HS-27A (cell line): ENCODE measurements around the gene KRTAP6-3.

Experiments
- DNase-seq: peaks from one replicate; pipeline ENCODE4 v3.0.0-alpha.2; 2012; ENCODE audit warnings: low read depth, missing footprints

The KRTAP6-3 gene, protein sequence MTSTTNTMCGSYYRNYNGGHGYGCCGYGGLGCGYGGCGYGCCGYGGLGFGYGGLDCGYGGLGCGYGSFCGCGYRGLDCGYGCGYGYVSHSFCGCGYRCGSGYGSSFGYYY

DNA sequence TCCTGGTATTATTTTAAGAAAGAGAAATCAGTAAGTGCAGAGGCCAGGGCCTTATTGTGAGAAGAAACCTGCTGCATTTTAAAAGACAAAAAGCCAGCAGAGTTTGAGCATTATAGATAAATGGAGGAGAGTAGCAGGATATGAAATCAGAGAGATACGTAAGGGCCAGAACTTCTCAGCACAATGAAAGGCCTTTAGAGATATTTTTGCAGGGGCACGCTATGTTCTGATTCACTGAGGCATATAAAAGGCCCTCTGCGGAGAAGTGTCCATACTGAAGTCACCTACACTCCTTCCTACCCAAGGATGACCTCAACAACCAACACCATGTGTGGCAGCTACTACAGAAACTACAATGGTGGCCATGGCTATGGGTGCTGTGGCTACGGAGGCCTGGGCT, at the start of gene KRTAP6-3:
Gene KRTAP6-3, plus strand, starts transcription at position 301 of the 400 bp plus-strand sequence. Its CDS starts 6 bp downstream, at position 307.
- no peak for DNase-seq

DNA sequence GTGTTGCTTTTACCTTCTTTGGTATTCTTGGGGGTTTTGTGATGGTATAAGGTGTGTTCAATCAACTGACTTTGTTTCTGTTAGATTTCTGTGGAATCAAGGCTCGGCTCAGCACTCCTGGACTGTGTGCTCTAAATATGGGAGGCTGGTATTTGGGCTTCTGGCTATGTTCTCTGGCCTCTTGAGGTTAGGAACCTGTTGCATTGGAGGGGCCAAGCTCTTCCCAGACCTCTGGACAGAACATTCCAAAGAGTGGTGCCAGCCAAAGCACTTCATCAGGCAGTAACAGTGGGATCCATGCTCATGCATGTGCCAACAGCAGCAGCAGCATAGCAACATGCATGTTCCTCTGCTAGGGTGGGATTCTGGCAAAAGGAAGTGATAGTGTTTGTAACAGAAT, 39.5 kb upstream of the KRTAP6-3 start:
- no peak for DNase-seq

DNA sequence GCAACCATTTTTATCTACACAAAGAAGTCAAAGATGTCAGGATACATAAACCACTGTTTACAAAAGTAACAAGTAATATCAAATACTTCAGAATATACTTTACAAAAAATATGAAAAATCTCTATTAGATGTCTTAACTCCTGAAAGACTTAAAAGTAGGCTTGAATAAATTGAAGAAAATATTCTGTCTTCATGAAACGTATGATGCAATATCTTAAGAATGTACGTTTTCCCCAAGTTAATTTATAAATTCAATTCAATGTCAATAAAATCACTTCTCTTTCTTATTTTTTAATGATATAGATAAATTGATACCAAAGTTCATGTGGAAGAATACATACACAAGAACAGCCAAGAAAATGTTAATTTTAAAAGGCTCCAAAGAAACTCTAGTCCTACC, 37.1 kb upstream of the KRTAP6-3 start:
- DNase-seq = no peak

DNA sequence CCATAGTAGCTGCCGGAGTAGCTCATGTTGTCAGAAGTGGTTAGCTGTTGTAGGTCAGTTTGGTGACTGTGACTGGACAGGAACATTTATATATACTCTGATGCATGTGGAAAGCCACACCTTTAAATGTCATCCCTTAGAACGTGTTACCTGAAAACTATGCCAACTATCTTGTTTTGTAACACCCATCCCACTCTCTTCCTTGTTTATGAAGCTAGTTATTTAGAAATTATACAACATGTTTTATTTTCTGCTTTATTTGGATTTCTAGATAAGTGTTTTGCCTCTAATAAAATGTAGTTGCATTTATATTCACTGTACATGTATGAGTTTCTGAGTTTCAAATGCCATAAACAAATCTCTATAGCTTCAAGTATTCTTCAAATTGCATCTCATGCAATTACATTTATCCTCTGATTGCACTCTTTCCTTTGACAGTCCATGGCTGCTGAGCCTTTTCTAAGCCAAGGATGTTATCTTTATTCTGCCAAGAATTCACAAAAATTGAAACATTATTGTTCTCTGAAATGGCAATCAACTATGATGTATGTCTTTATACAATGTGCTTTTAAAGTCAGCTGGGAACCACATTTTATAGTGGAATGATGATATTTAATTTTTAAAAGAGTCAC, 30.9 kb upstream of the KRTAP6-3 start, which contains the start of gene KRTAP19-7:
Gene KRTAP19-7, minus strand, starts transcription at position 51 of the 632 bp plus-strand sequence. Its CDS starts 25 bp downstream, at position 26.
- no peak for DNase-seq

DNA sequence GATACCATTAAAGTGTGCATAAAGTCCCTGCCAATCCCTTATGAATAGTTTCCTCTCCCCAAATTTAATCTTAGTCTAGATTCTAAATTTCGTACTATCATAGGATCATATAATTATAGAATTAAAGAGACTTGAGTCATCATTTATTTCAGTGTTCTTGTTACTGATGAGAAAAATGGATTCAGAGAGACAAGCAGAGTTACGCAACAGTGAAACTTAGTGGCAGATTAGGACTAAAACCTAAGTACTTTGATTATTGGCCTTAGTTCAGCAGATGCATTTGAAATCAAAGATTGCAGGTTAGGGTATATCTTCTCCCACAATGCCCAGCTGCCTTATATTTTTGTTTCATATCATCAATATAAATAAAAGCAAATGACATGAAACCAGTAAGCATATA, 30.3 kb upstream of the KRTAP6-3 start:
- DNase-seq = no peak

DNA sequence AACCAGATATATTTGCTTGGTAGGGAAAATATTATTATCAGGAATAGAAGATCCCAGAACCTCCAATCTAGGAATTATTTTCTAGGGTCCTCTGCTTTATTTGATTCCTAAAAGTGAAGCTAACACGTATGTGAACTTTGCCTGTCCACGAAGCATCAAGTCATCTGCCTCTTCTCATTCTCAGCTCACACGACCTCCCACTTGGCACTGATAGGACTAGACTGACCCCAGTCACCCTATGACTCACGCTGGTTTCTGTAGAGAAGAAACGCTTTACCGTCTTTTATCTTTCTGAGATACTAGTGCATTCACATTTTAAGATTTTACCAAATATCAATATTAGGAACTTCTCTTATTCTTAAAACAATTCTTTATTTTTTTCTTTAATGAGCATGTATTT, 29.2 kb upstream of the KRTAP6-3 start:
- DNase-seq = no peak

DNA sequence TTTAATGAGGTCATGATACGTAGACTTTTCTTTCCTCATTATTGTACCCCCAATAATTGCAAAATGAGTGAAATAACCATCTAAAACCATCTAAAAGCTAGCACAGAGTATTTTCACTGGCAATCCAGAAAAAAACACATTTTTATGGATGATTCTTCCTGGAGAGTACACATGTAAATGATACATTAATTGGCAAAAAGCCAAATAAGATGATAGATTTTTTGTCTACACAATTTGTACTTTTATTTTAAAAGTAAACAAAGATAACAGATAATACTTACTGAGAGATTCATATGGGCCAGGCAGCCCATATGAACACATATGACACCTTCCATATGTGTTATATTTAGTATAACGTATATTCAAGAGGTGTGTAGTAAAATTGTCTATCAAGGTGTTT, 28.6 kb upstream of the KRTAP6-3 start:
- no peak for DNase-seq

DNA sequence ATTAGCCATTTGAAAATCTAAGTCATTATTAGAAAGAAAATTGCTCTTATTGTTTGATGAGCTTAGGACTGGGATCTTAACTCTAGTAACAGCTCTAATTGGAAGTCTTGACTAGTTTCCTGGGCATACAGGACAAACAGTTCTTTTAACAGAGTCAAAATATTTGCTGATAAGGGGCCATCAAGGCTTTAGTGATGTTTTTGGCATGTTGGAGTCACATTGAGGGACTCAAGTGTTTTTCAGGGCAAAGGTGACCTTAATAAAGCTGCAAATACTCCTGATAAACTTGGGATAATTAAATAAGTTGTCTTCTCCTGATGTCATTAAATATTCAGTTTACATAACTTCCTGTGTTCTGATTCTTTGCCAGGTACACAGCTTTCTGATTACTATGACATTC, 24.6 kb upstream of the KRTAP6-3 start:
- no peak for DNase-seq

DNA sequence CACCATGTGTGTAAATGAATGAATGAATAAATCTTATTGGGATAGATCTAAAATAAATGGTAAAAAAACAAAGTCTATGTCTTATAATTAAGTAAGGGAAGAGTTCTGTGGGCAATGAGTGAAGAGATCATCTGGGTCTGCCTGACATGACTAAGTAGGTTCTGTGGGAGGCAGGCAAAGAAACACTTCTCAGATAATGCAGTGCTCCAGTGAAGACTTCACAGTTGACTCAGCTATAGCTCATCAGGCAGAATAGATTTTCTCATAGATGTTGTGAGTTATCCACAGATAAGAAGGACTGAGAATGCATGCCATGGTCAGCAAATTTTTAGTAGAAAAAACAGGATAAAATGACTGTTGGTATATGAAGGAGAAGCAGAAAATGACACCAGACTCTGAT, 14.5 kb upstream of the KRTAP6-3 start:
- DNase-seq = no peak

DNA sequence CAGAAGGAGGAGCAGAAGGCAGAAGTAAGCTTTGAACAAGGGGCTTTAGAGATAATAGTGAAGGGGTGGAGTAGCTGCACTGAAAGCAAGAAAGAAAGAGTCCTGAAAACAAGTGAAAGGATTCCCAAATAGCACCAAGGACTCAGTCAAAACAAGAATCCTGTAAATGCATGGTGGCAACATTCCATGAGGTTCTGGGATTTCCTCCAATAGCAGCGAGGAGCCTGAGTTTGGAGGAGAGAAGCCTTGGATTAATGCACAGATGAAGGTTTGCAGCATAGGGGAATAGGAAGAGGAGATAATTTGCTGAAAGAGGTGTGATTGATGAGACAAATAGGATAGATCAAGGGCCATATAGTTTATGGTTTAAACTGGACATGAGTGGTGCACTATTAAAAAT, 12.9 kb upstream of the KRTAP6-3 start:
- DNase-seq = no peak

DNA sequence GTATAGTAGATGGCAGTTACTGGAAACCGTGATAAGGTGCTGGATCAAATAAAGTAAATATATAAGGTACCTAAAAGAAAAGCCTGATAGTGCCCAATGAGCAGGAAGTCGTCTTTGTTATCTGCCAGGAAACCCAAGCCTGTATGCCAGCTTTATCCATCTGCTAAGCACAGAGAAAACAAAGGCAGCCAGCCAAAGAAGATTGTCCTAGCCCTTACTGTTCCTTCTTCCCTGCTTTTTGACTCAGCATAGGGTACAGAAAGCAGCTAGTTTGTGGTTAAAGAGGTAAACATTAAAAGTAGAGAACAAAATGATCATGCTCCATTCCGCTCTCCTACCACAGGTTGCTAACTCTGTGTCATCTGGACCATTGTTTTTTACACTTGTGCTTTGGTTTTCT, 12.1 kb upstream of the KRTAP6-3 start:
- no peak for DNase-seq

DNA sequence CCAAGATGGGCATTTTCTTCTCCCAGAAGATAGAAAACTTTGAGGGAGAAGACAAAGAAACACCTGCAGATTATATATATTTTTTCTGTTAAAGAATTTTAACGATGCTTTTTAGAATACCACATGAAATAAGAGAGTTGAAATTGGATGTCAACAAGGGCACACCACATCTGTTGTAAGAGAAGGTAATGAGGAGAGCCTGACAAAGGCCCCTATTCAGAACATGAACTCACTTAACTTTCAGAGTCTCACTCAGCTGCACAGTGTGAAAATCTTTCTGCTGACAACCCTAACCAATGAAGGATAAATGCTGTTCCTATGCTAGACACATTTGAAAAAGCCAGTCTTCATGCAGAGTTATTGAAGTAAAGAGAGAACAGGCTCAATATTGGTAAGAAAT, 9.4 kb upstream of the KRTAP6-3 start:
- no peak for DNase-seq

DNA sequence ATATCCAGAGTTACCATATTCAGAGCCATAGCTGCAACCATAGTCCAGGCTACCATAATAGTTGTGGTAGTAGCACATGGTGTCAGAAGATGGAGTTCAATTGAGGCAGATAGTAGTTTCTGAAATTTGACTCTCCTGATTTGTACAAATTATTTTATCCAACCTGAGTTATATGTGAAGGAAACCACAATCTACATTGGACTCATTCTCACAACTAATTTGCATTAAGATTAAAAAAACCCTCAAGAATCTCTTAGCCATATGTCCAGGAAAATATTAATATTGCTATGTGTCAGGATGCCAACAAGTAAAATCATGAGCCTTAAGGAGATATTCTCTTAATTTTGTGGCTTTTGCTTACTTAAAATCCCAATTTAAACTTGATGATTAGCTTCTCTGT, 1.9 kb upstream of the KRTAP6-3 start, which contains the start of gene KRTAP22-2:
Gene KRTAP22-2, minus strand, starts transcription at position 101 of the 400 bp plus-strand sequence.
- DNase-seq = no peak

DNA sequence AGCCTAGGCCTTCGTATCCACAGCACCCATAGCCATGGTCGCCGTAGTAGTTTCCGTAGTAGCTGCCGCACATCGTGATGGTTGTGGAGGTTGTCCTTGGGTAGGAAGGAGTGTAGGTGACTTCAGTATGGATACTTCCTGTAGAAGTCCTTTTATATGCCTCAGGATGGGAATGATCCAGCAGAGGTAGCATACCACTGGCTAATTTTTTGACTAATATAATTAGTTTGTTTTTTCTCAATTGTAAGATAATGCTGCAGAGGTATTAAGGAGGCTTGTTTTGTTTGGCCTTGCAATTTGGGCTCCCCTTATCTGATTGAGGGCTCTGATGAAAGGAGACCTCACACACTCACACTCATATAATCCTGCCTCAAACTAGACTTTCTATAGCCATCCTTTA, 6.6 kb downstream of the KRTAP6-3 start, which contains the start of gene KRTAP6-2:
Gene KRTAP6-2, minus strand, starts transcription at position 101 of the 400 bp plus-strand sequence. Its CDS starts 28 bp downstream, at position 73.
- no peak for DNase-seq

DNA sequence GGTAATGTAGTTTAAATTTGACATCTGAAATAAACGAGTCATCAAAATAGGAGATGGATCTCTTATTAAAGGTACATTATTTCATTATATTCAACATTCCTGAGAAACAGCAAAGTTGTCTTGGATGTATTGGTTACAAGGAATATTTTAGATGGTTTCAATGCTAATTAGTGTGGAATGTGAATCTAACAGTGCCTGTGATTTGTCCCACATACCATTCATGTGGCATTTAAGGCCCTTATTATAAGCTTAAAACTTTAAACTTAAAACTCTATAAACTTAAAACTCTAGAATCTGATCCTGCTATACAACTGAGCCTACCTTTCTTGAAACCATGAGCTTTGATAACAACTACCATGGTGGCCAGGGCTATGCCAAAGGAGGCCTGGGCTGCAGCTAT, 8.5 kb downstream of the KRTAP6-3 start, which contains the start of gene KRTAP22-1:
Gene KRTAP22-1, plus strand, starts transcription at position 301 of the 400 bp plus-strand sequence.
- DNase-seq = no peak

DNA sequence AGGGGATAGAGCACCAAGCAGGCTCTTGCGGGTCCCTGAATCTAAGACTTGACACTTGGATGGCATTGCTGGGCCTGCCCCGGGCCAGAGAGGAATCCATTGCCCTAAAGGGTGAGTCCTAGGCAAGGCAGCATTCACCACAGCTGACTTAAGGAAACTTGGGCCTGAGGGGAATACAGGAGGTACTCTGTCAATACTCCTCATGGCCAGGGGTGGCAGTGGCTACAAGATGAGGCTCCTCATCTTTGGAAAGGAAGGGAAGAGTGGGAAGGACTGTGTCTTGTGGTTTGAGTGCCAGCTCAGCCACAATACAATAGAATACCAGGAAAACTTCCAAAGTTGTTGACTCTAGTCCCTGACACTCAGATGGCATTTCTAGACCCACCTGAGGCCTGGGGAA, 13.7 kb downstream of the KRTAP6-3 start:
- DNase-seq = no peak

DNA sequence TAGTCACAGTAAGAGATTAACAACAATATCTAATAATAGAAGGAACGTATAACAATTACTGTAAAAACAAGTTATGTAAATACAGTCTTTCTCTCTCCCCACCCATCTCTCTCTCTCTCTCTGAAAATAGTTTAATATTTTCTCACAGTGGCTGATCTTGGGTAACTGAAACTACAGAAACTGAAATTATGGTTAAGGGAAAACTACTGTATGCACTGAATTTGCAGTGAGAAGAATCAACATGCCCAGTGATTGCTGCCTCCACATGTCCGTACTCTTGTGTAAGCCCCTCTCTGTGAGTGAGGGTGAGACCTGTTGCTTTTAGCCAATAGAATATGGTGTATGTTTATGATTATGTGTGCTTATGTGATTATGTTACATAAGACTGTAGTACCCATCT, 19.9 kb downstream of the KRTAP6-3 start:
- no peak for DNase-seq

DNA sequence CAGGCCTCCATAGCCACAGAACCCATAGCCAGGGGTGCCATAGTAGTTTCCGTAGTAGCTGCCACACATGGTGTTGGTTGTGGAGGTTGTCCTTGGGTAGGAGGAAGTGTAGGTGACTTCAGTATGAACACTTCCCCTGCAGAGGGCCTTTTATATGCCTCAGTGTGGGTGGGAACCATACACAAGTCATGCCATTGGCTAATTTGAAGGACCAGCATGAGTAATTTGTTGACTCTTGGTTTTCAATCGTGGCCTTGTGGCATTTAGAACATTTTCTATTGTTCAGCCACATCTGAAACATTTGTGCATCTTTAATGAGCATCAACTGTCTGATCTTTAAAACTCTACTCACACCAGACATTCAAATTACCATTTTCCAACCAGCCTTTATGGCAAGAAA, 21.6 kb downstream of the KRTAP6-3 start, which contains the start of gene KRTAP6-1:
Gene KRTAP6-1, minus strand, starts transcription at position 95 of the 400 bp plus-strand sequence. Its CDS starts 26 bp downstream, at position 69.
- no peak for DNase-seq

DNA sequence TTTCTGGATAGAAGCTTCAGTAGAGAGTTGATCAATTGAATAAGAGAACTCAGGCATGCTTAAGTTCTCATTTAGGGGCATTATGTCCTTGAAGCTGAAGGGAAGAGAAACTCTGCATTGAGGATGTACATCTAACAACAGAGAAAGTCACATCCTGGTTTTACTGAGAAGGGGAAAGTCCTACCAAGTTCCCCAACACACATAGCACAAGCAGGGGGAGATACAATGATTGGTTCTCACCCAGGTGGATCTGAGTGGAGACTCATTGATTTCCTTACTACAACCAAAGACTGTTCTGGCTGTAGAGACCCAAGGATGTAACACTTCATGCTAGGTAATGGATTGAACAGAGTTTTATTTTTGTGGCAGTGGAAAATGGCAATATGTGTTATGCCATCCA, 23.0 kb downstream of the KRTAP6-3 start:
- no peak for DNase-seq

DNA sequence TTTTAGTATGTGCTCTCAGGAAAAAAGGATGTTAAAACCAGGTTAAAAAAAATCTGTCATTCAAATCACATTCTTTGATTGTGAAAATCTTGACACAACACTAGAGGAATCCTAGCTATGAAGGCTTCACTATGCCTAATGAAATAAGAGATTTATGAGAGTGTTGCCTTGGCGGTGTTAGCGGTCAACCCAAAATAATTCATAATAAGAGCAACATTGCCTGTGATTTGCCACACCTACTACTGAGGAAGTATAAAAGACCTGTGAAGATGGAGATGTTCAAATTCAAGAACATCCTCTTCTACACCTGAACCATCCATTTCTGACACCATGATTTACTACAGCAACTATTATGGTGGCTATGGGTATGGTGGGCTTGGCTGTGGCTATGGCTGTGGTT, 23.9 kb downstream of the KRTAP6-3 start, which contains the start of gene KRTAP20-1:
Gene KRTAP20-1, plus strand, starts transcription at position 301 of the 400 bp plus-strand sequence. Its CDS starts 30 bp downstream, at position 331.
- DNase-seq = no peak

DNA sequence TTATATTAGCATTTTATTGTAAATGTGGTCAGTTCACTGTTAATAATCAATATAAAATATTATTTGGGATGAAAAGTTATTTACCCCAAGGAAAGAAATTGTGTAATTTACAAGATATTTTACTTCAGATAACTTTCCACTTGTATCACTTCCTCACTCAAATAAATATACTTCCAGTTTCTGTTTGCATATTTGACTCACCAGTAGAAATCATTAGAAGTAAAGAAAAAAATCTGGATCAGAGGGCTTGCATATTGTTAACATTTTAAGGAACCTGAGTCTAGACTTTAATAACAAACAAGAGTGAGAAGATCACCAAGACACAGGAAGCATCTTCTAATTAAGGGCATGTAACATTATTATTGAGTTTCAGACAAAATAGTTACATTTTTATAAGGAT, 27.8 kb downstream of the KRTAP6-3 start:
- DNase-seq = no peak

DNA sequence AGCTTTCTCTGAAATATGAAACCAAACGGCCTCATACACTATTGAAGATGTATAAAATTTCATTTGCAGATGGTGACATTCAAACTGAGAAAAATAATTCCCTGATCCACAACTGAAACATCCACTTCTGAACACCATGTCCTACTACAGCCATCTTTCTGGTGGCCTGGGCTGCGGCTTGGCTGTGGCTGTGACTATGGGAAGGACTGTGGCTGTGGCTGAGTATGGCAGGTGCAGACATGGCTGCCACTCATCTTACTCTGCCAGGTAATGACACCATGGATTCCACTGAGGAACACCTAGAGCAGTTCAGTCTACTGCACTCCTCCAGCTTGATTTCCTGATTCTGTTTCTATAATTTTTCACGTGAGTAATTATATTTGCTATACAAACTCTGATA, 28.3 kb downstream of the KRTAP6-3 start, which contains the start of gene KRTAP20-4:
Gene KRTAP20-4, plus strand, starts transcription at position 106 of the 400 bp plus-strand sequence.
- no peak for DNase-seq

DNA sequence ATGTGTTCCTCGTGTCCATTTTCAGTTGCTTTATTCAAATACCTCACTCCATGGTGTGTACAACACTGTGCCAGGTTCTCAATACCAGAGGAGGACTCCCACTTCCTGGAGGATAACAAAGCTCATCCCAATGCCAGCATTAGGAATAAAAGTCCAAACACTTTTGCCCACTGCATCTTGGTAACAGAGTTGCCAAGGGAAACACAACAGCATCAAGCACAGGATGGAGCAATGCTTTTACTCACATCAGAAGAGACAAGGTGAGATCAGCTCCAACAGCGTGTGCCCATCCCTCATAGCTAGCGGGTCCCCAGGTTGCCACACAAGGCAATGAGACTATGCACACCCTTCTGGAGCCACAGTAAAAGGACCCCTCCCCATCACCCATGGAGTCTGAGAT, 31.1 kb downstream of the KRTAP6-3 start:
- DNase-seq = no peak
